ENCODE measurements around the gene PHC2. TPM values are rescaled to one million over a fixed set of nuclear protein-coding genes. Genes with fewer than 3 reads are reported as not detected.

Gene PHC2
- total RNA-seq, 1 donor = 85.4 TPM

DNA sequence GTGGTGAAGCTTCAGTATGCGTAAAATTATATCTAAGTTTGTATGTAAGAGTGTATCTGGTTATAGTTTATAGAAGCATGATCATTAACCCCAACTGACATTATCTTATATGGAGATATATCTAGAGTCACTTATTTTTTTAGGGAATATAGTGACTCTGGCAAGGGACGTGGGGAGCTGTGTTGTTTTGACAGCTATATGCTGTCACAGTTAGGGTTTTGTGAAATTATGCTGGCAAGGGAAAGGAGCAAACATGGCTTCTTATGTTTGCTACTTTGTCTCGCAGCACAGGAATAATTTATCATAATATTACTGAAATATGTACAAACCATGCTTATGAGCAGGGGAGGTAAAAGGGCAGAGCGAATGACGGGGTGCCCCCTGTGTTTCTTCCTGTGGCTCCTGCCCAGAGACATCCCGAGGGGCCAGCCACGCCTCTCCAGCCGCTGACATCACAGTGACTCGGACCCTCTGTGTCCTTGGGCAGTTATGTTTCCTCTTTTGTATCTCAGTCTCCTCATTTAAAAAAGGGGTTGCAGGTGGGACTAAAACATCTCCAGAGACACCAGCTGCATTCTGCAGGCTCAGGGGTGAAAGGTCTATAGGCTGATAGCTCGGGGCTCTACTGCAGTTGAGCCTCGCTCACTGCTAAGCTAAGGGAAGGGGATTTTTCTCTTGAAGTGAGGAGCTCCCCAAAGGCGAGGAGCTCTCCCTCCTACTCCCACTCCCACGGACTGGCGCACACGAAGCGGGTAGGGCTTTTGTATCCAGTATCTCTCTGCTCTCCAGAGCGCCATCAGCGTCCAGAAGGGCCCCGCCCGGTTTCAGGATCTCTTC lies 124.9 kb downstream of the PHC2 start:
- TF ChIP-seq CTCF (IDR thresholded peaks at IDR 0.05; ENCODE audit: extremely low read depth, low read depth, low read length) = no peak
- H3K4me2 ChIP-seq (ENCODE audit: insufficient read depth, low read length) = no peak overlapping the region

GRCh38 chr1:33305016-33305415 lies 125.9 kb downstream of the PHC2 start:
- DNase-seq (ENCODE audit: insufficient read length, low spot score, missing footprints) = peak; percentile 34
- H3K79me2 ChIP-seq (ENCODE audit: insufficient read depth, low read length) = no peaks in the 10 kb centered on the region
- H3K36me3 ChIP-seq (ENCODE audit: insufficient read depth, low read length) = no peaks in the 10 kb centered on the region
- no peak overlapping the region for H3K27ac ChIP-seq (ENCODE audit: low read depth, low read length)
- H4K20me1 ChIP-seq (ENCODE audit: insufficient read depth, low read length) = no peaks in the 10 kb centered on the region
- H3K9me3 ChIP-seq (ENCODE audit: low read depth, low read length) = no peaks in the 10 kb centered on the region
- TF ChIP-seq CTCF (IDR thresholded peaks at IDR 0.05; ENCODE audit: extremely low read depth, low read depth, low read length) = no peak
- no peak overlapping the region for H3K4me2 ChIP-seq (ENCODE audit: insufficient read depth, low read length)
- no peak overlapping the region for H3K4me3 ChIP-seq (ENCODE audit: insufficient read depth, low read length)
- no peak overlapping the region for H2AFZ ChIP-seq (ENCODE audit: low read length)
- peaks cover 12% of the 10 kb centered on the region for H3K4me1 ChIP-seq (ENCODE audit: insufficient read depth, low read length)
- H3K27me3 ChIP-seq (ENCODE audit: insufficient read depth, low read length) = peaks cover 12% of the 10 kb centered on the region

More for the DNA sequence above, 124.9 kb downstream of the PHC2 start:
- Histone ChIP-seq H4K20me1 (ENCODE audit: insufficient read depth, low read length) (no peaks in the 10 kb centered on the region), H3K27me3 (ENCODE audit: insufficient read depth, low read length) (peaks cover 12% of the 10 kb centered on the region), H3K9me3 (ENCODE audit: low read depth, low read length) (no peaks in the 10 kb centered on the region), H3K79me2 (ENCODE audit: insufficient read depth, low read length) (no peaks in the 10 kb centered on the region), H3K4me1 (ENCODE audit: insufficient read depth, low read length) (peaks cover 4% of the 10 kb centered on the region), H3K27ac (ENCODE audit: low read depth, low read length) (no peak overlapping the region), H2AFZ (ENCODE audit: low read length) (no peak overlapping the region), H3K4me3 (ENCODE audit: insufficient read depth, low read length) (no peak overlapping the region), H3K36me3 (ENCODE audit: insufficient read depth, low read length) (no peaks in the 10 kb centered on the region)
- peak; percentile 72 for DNase-seq (ENCODE audit: insufficient read length, low spot score, missing footprints)

DNA sequence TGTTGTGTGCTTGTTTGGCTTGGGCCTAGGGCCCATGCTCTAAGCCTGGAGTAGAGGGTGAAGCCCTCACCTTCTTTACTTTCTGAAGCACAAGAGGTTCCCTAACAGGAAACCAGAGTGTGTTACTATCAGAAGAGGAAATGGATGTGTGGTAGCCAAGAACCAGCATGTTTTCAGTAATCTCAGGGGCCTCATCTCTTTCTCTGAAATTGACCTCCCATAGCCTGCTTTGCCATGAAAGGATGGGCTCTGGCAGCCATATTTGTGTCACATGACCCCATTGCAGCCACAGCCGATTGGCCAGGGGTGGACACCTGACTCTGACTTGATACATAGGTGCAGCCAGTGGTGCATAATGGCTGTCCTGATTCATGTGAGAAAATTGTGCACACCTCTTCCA lies 128.6 kb downstream of the PHC2 start:
- H3K79me2 ChIP-seq (ENCODE audit: insufficient read depth, low read length) = no peaks in the 10 kb centered on the region

More for the DNA sequence above, 128.6 kb downstream of the PHC2 start:
- H2AFZ ChIP-seq (ENCODE audit: low read length) = no peak overlapping the region
- TF ChIP-seq CTCF (IDR thresholded peaks at IDR 0.05; ENCODE audit: extremely low read depth, low read depth, low read length) = no peak
- no peaks in the 10 kb centered on the region for H4K20me1 ChIP-seq (ENCODE audit: insufficient read depth, low read length)
- no peak overlapping the region for H3K4me3 ChIP-seq (ENCODE audit: insufficient read depth, low read length)
- peaks cover 14% of the 10 kb centered on the region for H3K36me3 ChIP-seq (ENCODE audit: insufficient read depth, low read length)
- no peak overlapping the region for H3K27ac ChIP-seq (ENCODE audit: low read depth, low read length)
- peaks cover 12% of the 10 kb centered on the region for H3K4me1 ChIP-seq (ENCODE audit: insufficient read depth, low read length)
- H3K27me3 ChIP-seq (ENCODE audit: insufficient read depth, low read length) = peaks cover 12% of the 10 kb centered on the region
- H3K9me3 ChIP-seq (ENCODE audit: low read depth, low read length) = no peaks in the 10 kb centered on the region
- H3K4me2 ChIP-seq (ENCODE audit: insufficient read depth, low read length) = no peak overlapping the region
- peak; percentile 52 for DNase-seq (ENCODE audit: insufficient read length, low spot score, missing footprints)

All from osteoblast (primary cell).